H1 (cell line): ENCODE results near the gene ADAMTS16. TPM values are rescaled to one million over a fixed set of nuclear protein-coding genes. Genes with fewer than 3 reads are reported as not detected.

Experiments used
- CTCF ChIA-PET: fragments of 300-600 bp; sonication (Branson Sonifier 250); formaldehyde crosslinking; loops from one replicate; lab custom pipeline; 2021; ENCODE audit not compliant: partially characterized antibody; lab: Charles Lee
- POLR2A ChIA-PET: fragments of 300-600 bp; sonication (Branson Sonifier 250); formaldehyde crosslinking; loops from one replicate; lab custom pipeline; 2021; ENCODE audit warnings: inconsistent platforms; ENCODE audit not compliant: partially characterized antibody; lab: Charles Lee
- DNase-seq, 2 experiments: peaks; one replicate each; pipeline versions ENCODE4 v3.0.0 to v3.0.0-alpha.2; 2010 to 2022; ENCODE audit warnings: low spot score in 2 of 2, low read depth in 1 of 2, mixed read lengths in 1 of 2
- FAIRE-seq: peaks from 2 replicates; lab custom pipeline; 2011; peaks lifted over from hg19 to GRCh38; lab: Jason Lieb, UNC
- H2AFZ ChIP-seq: 2 replicates; pipeline ENCODE4 v1.8.1; 2012; ENCODE audit warnings: low read length, inconsistent platforms
- H2AK5ac ChIP-seq: 2 replicates; pipeline ENCODE4 v1.6.1; 2013; ENCODE audit warnings: low read depth, low read length
- H2BK120ac ChIP-seq: replicated peaks from 2 replicates; pipeline ENCODE3; 2013; ENCODE audit warnings: low read depth, low read length, inconsistent platforms
- H2BK12ac ChIP-seq: 2 replicates; pipeline ENCODE4 v1.6.1; 2013; ENCODE audit warnings: low read depth, low read length
- H2BK15ac ChIP-seq: 2 replicates; pipeline ENCODE4 v1.6.1; 2013; ENCODE audit warnings: low read length
- H2BK20ac ChIP-seq: 2 replicates; pipeline ENCODE4 v1.6.1; 2013; ENCODE audit warnings: low read length
- H2BK5ac ChIP-seq: 2 replicates; pipeline ENCODE4 v1.6.1; 2013; ENCODE audit warnings: low read depth, low read length
- H3K14ac ChIP-seq: 2 replicates; pipeline ENCODE4 v1.6.1; 2013; ENCODE audit warnings: inconsistent platforms; ENCODE audit not compliant: insufficient read length
- H3K18ac ChIP-seq: 2 replicates; pipeline ENCODE4 v1.6.1; 2013; ENCODE audit warnings: low read length; ENCODE audit errors: extremely low read depth
- H3K23ac ChIP-seq: 2 replicates; pipeline ENCODE4 v1.6.1; 2013; ENCODE audit warnings: inconsistent platforms; ENCODE audit not compliant: insufficient read length
- H3K23me2 ChIP-seq: 2 replicates; pipeline ENCODE4 v1.6.1; 2013; ENCODE audit warnings: low read depth, low read length
- H3K27ac ChIP-seq: 2 replicates; pipeline ENCODE4 v1.6.1; 2011; ENCODE audit warnings: low read depth, low read length, inconsistent platforms
- H3K27me3 ChIP-seq, 4 experiments: replicated peaks in 1 of 4; 1 replicate in 1 of 4; 2 replicates in 3 of 4; pipeline versions ENCODE4 v1.6.1 to v1.8.1; 2011 to 2013; ENCODE audit warnings: low read length in 3 of 4, mild to moderate bottlenecking in 3 of 4, inconsistent platforms in 2 of 4, mixed read lengths in 2 of 4, moderate library complexity in 1 of 4; ENCODE audit not compliant: control insufficient read depth in 3 of 4, insufficient read depth in 3 of 4; ENCODE audit errors: extremely low read depth in 1 of 4
- H3K36me3 ChIP-seq, 4 experiments: 2 replicates each; pipeline versions ENCODE4 v1.6.1 to v1.8.1; 2011 to 2013; ENCODE audit warnings: mild to moderate bottlenecking in 4 of 4, low read length in 3 of 4, moderate library complexity in 2 of 4, control low read depth in 1 of 4, inconsistent platforms in 1 of 4; ENCODE audit not compliant: insufficient read depth in 4 of 4, control insufficient read depth in 2 of 4
- H3K4ac ChIP-seq: replicated peaks from 2 replicates; pipeline ENCODE3; 2013; ENCODE audit warnings: low read length, low read depth, mixed read lengths, inconsistent platforms; ENCODE audit not compliant: insufficient read length
- H3K4me1 ChIP-seq, 4 experiments: replicated peaks in 1 of 4; 1 replicate in 1 of 4; 2 replicates in 3 of 4; pipeline versions ENCODE4 v1.6.1 to v1.8.1; 2011 to 2013; ENCODE audit warnings: low read length in 3 of 4, inconsistent platforms in 2 of 4, mixed read lengths in 1 of 4; ENCODE audit not compliant: insufficient read depth in 4 of 4, control insufficient read depth in 3 of 4
- H3K4me2 ChIP-seq, 2 experiments: 2 replicates each; pipeline versions ENCODE4 v1.6.1 to v1.8.1; 2011 to 2013; ENCODE audit warnings: low read depth in 2 of 2, low read length in 2 of 2, control low read depth in 1 of 2, inconsistent platforms in 1 of 2, mild to moderate bottlenecking in 1 of 2; ENCODE audit not compliant: insufficient read depth in 1 of 2
- H3K4me3 ChIP-seq, 4 experiments: fragments of 200-600, 300-600 bp in 1 of 4; sonication (generic), shearing (Covaris generic), sonication (Bioruptor Twin) in 1 of 4; 2 replicates each; pipeline versions ENCODE4 v1.5.1 to v1.8.1; 2011 to 2016; ENCODE audit warnings: low read length in 4 of 4, low read depth in 3 of 4, control low read depth in 2 of 4, inconsistent platforms in 2 of 4, mild to moderate bottlenecking in 2 of 4, mixed read lengths in 1 of 4, moderate library complexity in 1 of 4; ENCODE audit not compliant: insufficient read depth in 2 of 4; ENCODE audit errors: extremely low read depth in 1 of 4
- H3K56ac ChIP-seq: replicated peaks from 2 replicates; pipeline ENCODE3; 2013; ENCODE audit warnings: low read depth, mild to moderate bottlenecking, mixed read lengths, low read length, inconsistent platforms; ENCODE audit not compliant: insufficient read length
- H3K79me1 ChIP-seq: 2 replicates; pipeline ENCODE4 v1.6.1; 2013; ENCODE audit warnings: low read depth, low read length, control low read depth
- H3K79me2 ChIP-seq, 2 experiments: 2 replicates each; pipeline versions ENCODE4 v1.6.1 to v1.8.1; 2012 to 2013; ENCODE audit warnings: low read length in 2 of 2, mild to moderate bottlenecking in 2 of 2, inconsistent platforms in 1 of 2; ENCODE audit not compliant: insufficient read depth in 2 of 2, control insufficient read depth in 1 of 2
- H3K9ac ChIP-seq, 4 experiments: replicated peaks in 1 of 4; 1 replicate in 1 of 4; 2 replicates in 3 of 4; pipeline versions ENCODE4 v1.6.1 to v1.8.1; 2011 to 2013; ENCODE audit warnings: low read depth in 3 of 4, low read length in 3 of 4, control low read depth in 2 of 4, mild to moderate bottlenecking in 2 of 4, moderate library complexity in 2 of 4, inconsistent platforms in 1 of 4; ENCODE audit errors: extremely low read depth in 1 of 4
- H3K9me3 ChIP-seq, 2 experiments: 2 replicates each; pipeline versions ENCODE4 v1.6.1 to v1.8.1; 2012 to 2013; ENCODE audit warnings: mild to moderate bottlenecking in 2 of 2, moderate library complexity in 2 of 2, control low read depth in 1 of 2, inconsistent platforms in 1 of 2, low read depth in 1 of 2, low read length in 1 of 2, mixed read lengths in 1 of 2; ENCODE audit not compliant: insufficient read depth in 2 of 2
- H4K20me1 ChIP-seq, 2 experiments: replicated peaks in 1 of 2; 2 replicates each; pipeline versions ENCODE3 to v1.8.1; 2011 to 2013; ENCODE audit warnings: inconsistent platforms in 2 of 2, low read length in 2 of 2, mild to moderate bottlenecking in 1 of 2; ENCODE audit not compliant: insufficient read depth in 2 of 2, control insufficient read depth in 1 of 2
- H4K5ac ChIP-seq: 2 replicates; pipeline ENCODE4 v1.6.1; 2013; ENCODE audit warnings: low read length, low read depth, mixed read lengths, inconsistent platforms; ENCODE audit not compliant: insufficient read length
- H4K8ac ChIP-seq: 2 replicates; pipeline ENCODE4 v1.8.0; 2013; ENCODE audit warnings: mild to moderate bottlenecking, moderate library complexity, low read length, inconsistent platforms; ENCODE audit not compliant: insufficient read depth; ENCODE audit errors: extremely low read depth
- H4K91ac ChIP-seq: replicated peaks from 2 replicates; pipeline ENCODE3; 2013; ENCODE audit warnings: low read length, mixed read lengths, inconsistent platforms; ENCODE audit not compliant: insufficient read length
- CBX8 ChIP-seq: fragments of 300-800, 300-1000 bp; sonication (generic); IDR thresholded peaks from 2 replicates; pipeline ENCODE4 v1.7.1; 2016; ENCODE audit warnings: low read depth, low read length, borderline replicate concordance
- CREB1 ChIP-seq: IDR thresholded peaks from 2 replicates; pipeline ENCODE4 v1.6.1; 2012; ENCODE audit warnings: inconsistent platforms
- EGR1 ChIP-seq: IDR thresholded peaks from 2 replicates; pipeline ENCODE4 v1.6.1; 2011; ENCODE audit warnings: low read depth, low read length, borderline replicate concordance
- POLR2AphosphoS5 ChIP-seq: IDR thresholded peaks from 2 replicates; pipeline ENCODE4 v1.6.1; 2011; ENCODE audit warnings: low read depth, low read length
- POU5F1 ChIP-seq: IDR thresholded peaks from 2 replicates; pipeline ENCODE4 v1.6.1; 2011; ENCODE audit warnings: low read depth, mild to moderate bottlenecking, low read length, moderate library complexity
- RBBP5 ChIP-seq: IDR thresholded peaks from 2 replicates; pipeline ENCODE4 v1.7.1; 2012; ENCODE audit warnings: low read depth, mild to moderate bottlenecking, inconsistent platforms, low read length, moderate library complexity, borderline replicate concordance
- SIN3A ChIP-seq, 2 experiments: IDR thresholded peaks in 1 of 2; conservative IDR thresholded peaks in 1 of 2; 2 replicates each; pipeline ENCODE4 v1.6.1; 2011 to 2012; ENCODE audit warnings: low read length in 2 of 2, improper control_type of control experiment in 1 of 2, low read depth in 1 of 2, mild to moderate bottlenecking in 1 of 2
- TAF1 ChIP-seq: IDR thresholded peaks from 2 replicates; pipeline ENCODE4 v1.6.1; 2011; ENCODE audit warnings: mild to moderate bottlenecking, low read depth, low read length
- WGBS, 2 experiments: shearing (Covaris generic) in 1 of 2; methylation state at CpG; one replicate each; pipeline versions ENCODE4 v1.1.6 to v1.1.7; 2013 to 2015; ENCODE audit warnings: low lambda C conversion rate in 2 of 2, mixed read lengths in 2 of 2, inconsistent platforms in 1 of 2, low coverage in 1 of 2, missing lambda C conversion rate in 1 of 2; ENCODE audit not compliant: insufficient replicate concordance in 2 of 2, insufficient coverage in 1 of 2, insufficient read length in 1 of 2; ENCODE audit errors: extremely low coverage in 1 of 2, missing lambda C conversion rate in 1 of 2; 5-methylcytosine and 5-hydroxymethylcytosine counted together
- polyA plus RNA-seq, 7 experiments: library from polyadenylated mRNA; depleted of rRNA in 3 of 7; stranded (reverse) in 5 of 7; unstranded in 2 of 7; fragments of >200 nt in 5 of 7; fragments of 200-250 nt in 2 of 7; gene quantifications; 1 replicate in 5 of 7; 2 replicates in 1 of 7; 4 replicates in 1 of 7; pipeline versions ENCODE4 v1.2.1 to v1.2.3, GENCODE V29; 2011 to 2013; ENCODE audit warnings: missing spikeins in 2 of 7, mixed read lengths in 2 of 7
- total RNA-seq: library from RNA; stranded (reverse); fragmentation: NEBNext Ultra II Directional; extraction: Animal tissue kit (Norgen Biotek cat#: 25700); gene quantifications from 2 replicates; pipeline ENCODE4 v1.2.1, GENCODE V29; 2021
- TF ChIP-seq, protein P1 (sequence below): IDR thresholded peaks from 2 replicates; pipeline ENCODE4 v1.6.1; 2011; ENCODE audit warnings: low read length, improper control_type of control experiment

The ADAMTS16 gene
- total and polyA plus RNA-seq, 2 of the 8 experiments (the other 6 are each of a cell fraction or from before 2014, with no cell fraction given), result 3.7 to 16.0 TPM

DNA sequence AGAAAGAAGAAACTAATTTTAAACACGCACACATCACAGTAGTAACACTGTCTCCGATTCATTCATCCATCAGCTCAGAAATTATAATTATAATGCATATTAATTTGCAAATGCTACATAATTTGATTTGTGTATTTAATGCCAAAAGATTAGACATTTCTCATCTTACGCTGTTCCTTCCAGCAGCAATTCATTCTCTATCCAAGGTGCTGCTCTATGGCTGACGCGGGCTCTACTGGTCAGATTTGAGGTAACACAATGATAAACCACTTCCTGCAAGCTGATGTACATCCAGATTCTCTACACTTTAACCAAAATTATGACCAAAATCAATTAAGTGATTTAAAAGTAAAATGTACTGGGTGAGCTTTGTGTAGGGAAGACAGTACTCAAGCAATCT, 204.5 kb downstream of the ADAMTS16 start:
- H3K23me2 ChIP-seq, result no peaks in the 10 kb centered on the region
- no peaks in the 10 kb centered on the region for H3K79me2 ChIP-seq
- no peaks in the 10 kb centered on the region for H3K79me1 ChIP-seq
- no peak overlapping the region for H2BK12ac ChIP-seq
- no peak overlapping the region for H2BK120ac ChIP-seq
- H4K91ac ChIP-seq, result no peak overlapping the region
- H3K36me3 ChIP-seq, result no peaks in the 10 kb centered on the region
- H2AK5ac ChIP-seq, result no peak overlapping the region
- no peak overlapping the region for H3K23ac ChIP-seq
- H3K18ac ChIP-seq, result no peak overlapping the region
- no peak overlapping the region for H3K4me2 ChIP-seq
- no peaks in the 10 kb centered on the region for H3K27me3 ChIP-seq
- H3K56ac ChIP-seq, result no peak overlapping the region
- no peak overlapping the region for H2BK5ac ChIP-seq
- no peak overlapping the region for H2BK15ac ChIP-seq
- ChIA-PET CTCF (interaction anchor here (0.7 to 1.4 kb wide), 5 partner anchors 9 to 466 kb away, joined by 3 to 5 read pairs (median 3); no protein-coding TSS in a partner anchor), POLR2A (interaction anchor here (0.6 to 1.2 kb wide), 2 partner anchors 18 to 350 kb away, joined by 3 to 4 read pairs; no protein-coding TSS in a partner anchor)
- DNase-seq (no peak), FAIRE-seq (no peak)
- no peak overlapping the region for H3K4ac ChIP-seq
- H2BK20ac ChIP-seq, result no peak overlapping the region
- WGBS, 2 experiments, result 74% methylated on average over 5 of the region's 5 CpGs; no CpG with 5 or more reads in 1 of the 2 experiments
- H3K9ac ChIP-seq, result no peak overlapping the region
- H3K27ac ChIP-seq, result no peak overlapping the region
- no peaks in the 10 kb centered on the region for H4K20me1 ChIP-seq
- no peak overlapping the region for H4K8ac ChIP-seq
- H3K4me3 ChIP-seq, result no peak overlapping the region
- no peak overlapping the region for H3K14ac ChIP-seq
- H2AFZ ChIP-seq, result no peak overlapping the region
- H4K5ac ChIP-seq, result no peak overlapping the region
- peaks cover 2 to 4% (median 3%) of the 10 kb centered on the region in 4 experiments; a peak in 6 of 7 replicates for H3K4me1 ChIP-seq
- H3K9me3 ChIP-seq, result no peaks in the 10 kb centered on the region
- TF ChIP-seq SIN3A (conservative IDR thresholded peaks at IDR 0.05 in 1 of 2, IDR thresholded peaks at IDR 0.05 in 1 of 2; ENCODE audit: low read depth in 1 of 2, low read length in 2 of 2) (no peak), CREB1 (no peak), POU5F1 (no peak), CBX8 (no peak), POLR2AphosphoS5 (no peak), TAF1 (no peak), RBBP5 (no peak), EGR1 (no peak)
- TF ChIP-seq, protein P1, sequence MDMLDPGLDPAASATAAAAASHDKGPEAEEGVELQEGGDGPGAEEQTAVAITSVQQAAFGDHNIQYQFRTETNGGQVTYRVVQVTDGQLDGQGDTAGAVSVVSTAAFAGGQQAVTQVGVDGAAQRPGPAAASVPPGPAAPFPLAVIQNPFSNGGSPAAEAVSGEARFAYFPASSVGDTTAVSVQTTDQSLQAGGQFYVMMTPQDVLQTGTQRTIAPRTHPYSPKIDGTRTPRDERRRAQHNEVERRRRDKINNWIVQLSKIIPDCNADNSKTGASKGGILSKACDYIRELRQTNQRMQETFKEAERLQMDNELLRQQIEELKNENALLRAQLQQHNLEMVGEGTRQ, result no peak
